LNCaP clone FGC (cell line): ENCODE data around the gene PPP1R9B.

Source experiments
- DNase-seq: peaks from one replicate; pipeline ENCODE4 v3.0.0-alpha.2; 2011; ENCODE audit warnings: low read depth
- H3K4me3 ChIP-seq: 2 replicates; pipeline ENCODE4 v1.5.1; 2011; ENCODE audit warnings: mild to moderate bottlenecking, low read depth, low read length, control low read depth
- CTCF ChIP-seq: IDR thresholded peaks from 2 replicates; pipeline ENCODE4 v1.5.1; 2012; ENCODE audit warnings: mild to moderate bottlenecking; ENCODE audit not compliant: control insufficient read depth, insufficient read depth; ENCODE audit errors: extremely low read depth

PPP1R9B gene

DNA sequence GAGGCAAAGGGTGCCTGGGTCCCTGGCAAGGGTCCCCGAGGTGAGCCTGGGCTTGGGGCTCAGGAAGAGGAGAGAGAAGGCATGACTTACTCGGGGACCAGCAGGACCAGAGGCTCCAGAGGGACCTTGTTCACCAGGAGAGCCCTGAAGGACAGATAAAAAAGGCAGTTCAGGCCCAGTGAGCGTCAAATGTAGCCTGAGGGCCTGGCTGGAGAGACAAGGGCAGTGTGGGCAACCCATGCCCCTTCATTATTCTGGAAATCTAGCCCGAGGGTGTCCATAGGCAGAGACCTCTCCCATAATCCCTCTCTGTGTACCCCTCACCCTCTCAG is 36.9 kb upstream of the PPP1R9B start:
- DNase-seq: no peak
- no peak overlapping the region for H3K4me3 ChIP-seq
- no peak for TF ChIP-seq CTCF

DNA sequence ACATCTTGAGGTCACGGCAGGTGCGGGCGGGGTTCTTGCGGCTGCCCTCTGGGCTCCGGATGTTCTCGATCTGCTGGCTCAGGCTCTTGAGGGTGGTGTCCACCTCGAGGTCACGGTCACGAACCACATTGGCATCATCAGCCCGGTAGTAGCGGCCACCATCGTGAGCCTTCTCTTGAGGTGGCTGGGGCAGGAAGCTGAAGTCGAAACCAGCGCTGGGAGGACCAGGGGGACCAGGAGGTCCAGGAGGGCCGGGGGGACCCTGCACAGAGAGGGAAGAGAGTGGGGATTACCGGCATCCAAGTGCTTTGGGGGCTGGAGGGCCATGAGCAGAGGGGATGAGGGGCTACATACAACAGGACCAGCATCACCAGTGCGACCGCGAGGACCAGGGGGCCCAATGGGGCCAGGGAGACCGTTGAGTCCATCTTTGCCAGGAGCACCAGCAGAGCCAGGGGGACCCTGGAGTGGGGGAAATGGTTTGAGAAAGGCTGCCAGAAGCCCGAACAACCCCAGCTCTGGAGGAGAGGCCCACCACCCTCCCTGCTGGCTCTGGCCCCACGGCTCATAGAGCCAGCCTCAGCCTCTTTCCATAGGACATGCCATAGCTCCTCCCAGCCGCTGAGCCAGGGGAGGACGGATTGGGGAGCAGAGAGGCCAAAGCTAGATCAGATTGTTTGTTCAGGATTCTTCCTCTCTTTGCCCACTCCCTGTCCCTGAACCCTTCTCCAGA is 36.4 kb upstream of the PPP1R9B start:
- H3K4me3 ChIP-seq: no peak overlapping the region
- no peak for DNase-seq
- no peak for TF ChIP-seq CTCF

- no peak overlapping the region for H3K4me3 ChIP-seq
- no peak for TF ChIP-seq CTCF
- no peak for DNase-seq
Measured at GRCh38 chr17:50185631-50186471, 35.4 kb upstream of the PPP1R9B start.

DNA sequence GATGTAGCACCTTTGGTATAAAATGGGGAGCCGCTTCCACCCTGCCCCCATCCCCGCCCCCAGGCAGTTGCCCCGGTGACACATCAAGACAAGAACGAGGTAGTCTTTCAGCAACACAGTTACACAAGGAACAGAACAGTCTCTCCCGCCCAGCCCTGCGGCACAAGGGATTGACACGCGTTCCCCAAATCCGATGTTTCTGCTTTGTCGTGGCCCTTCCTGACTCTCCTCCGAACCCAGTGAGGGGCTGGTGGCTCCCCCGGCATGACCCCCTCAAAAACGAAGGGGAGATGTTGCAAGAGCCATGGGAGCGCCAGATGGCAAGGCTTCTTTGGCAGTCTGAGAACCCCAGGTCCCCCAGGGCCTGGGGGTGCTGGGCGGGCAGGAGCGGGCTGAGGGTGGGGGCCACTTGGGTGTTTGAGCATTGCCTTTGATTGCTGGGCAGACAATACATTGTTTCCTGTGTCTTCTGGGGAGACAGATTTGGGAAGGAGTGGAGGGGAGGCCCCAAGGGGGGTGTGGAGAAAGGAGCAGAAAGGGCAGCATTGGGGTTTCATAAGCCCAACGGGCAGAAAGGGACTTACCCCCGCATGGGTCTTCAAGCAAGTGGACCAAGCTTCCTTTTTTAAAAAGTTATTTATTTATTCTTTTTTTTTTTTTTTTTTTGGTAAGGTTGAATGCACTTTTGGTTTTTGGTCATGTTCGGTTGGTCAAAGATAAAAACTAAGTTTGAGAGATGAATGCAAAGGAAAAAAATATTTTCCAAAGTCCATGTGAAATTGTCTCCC is 34.3 kb upstream of the PPP1R9B start:
- no peak overlapping the region for H3K4me3 ChIP-seq
- no peak for DNase-seq
- TF ChIP-seq CTCF: no peak

- no peak overlapping the region for H3K4me3 ChIP-seq
- no peak for TF ChIP-seq CTCF
- no peak for DNase-seq
Measured at GRCh38 chr17:50184064-50184463, 33.6 kb upstream of the PPP1R9B start.

DNA sequence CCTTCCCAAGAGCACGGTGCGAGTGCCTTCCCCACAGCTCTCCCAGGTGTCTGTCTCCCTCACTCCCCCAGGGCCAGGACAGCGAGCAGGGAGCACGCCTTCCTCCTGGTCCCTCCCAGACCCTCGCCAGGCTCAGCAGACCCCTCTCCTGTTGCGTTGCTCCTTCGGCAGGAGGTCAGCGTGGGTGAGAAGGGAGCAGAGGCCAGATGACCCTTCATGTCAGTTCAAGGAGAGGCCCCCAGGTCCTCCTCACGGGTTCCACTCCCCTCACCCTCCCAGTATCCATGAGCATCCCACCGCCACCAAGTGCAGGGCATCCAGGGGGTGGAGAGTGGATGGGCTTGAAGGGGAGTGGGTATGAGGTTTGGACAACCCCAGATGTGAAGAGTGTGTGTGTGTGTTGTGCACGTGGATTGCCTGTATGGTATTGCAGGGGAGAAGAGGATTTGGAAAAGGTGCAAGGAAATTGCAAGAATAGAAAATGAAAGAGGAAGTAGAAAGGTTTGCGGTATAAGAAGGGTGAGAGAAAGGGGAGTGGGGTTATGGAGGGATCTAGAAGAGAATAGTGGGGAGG is 33.0 kb upstream of the PPP1R9B start:
- DNase-seq: no peak
- no peak overlapping the region for H3K4me3 ChIP-seq
- TF ChIP-seq CTCF: no peak
